ENCODE measurements around the gene DIS3L. TPM values are rescaled to one million over a fixed set of nuclear protein-coding genes. Genes with fewer than 3 reads are reported as not detected.
"Not testable (repeated sequence)": the region's sequence is repeated elsewhere in the genome, so short reads cannot be mapped to it uniquely, and the experiment has no call there.

DIS3L gene
- total and polyA plus RNA-seq, 11 donors, result 13.0 to 62.5 (median 34.1) TPM

- peaks cover 0 to 73% (median 52%) of the 10 kb centered on the region in 9 donors for H3K36me3 ChIP-seq
- no peak for ATAC-seq
- intact Hi-C loops (cut with DNase I), result no loop called here
- no peaks in the 10 kb centered on the region for H3K4me1 ChIP-seq
- H3K27me3 ChIP-seq, result no peaks in the 10 kb centered on the region
- H3K27ac ChIP-seq, result no peak overlapping the region
- no peak for TF ChIP-seq CTCF (IDR thresholded peaks at IDR 0.05)
- no peak for TF ChIP-seq POLR2A (IDR thresholded peaks at IDR 0.05)
- 93 to 97% (median 95%) methylated on average over 5 of the region's 5 CpGs for WGBS, 4 donors
- no peak for DNase-seq
- no peaks in the 10 kb centered on the region for H3K9me3 ChIP-seq
- H3K4me3 ChIP-seq, result no peak overlapping the region
Observed at GRCh38 chr15:66302489-66303278, 9.3 kb downstream of the DIS3L start.

GRCh38 chr15:66304425-66304824, 11.1 kb downstream of the DIS3L start:
- H3K4me3 ChIP-seq; intact Hi-C loops (cut with DNase I); H3K27ac ChIP-seq; H3K4me1 ChIP-seq; H3K9me3 ChIP-seq; H3K27me3 ChIP-seq; ATAC-seq; DNase-seq: not testable (repeated sequence)
- 91 to 93% (median 93%) methylated on average over 10 of the region's 10 CpGs for WGBS, 4 donors
- H3K36me3 ChIP-seq, result peaks cover 0 to 76% (median 55%) of the 10 kb centered on the region in 9 donors

DNA sequence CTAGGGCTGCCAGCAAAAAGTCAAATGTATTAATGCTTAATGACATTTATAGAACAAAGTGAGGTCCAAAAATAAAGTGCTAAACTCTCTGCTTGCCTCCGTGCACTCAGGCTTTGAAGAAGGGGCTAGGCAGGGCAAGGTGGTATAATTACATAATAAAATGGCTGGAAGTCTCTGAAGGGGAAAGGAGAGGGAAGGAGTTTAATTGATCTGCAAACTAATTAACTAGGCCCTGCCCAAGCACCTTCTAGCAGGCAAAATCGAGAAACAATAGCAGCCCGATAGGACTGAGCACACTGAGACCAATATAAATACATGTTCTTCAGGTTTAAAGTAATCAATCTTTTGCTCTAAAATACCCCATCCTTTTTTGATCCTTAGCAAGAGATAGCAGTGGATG, 13.0 kb downstream of the DIS3L start:
- WGBS, 4 donors, result 72 to 83% (median 82%) methylated on average over 3 of the region's 3 CpGs
- H3K27ac ChIP-seq, result no peak overlapping the region
- intact Hi-C loops (cut with DNase I), result no loop called here
- peaks cover 0 to 81% (median 57%) of the 10 kb centered on the region in 9 donors for H3K36me3 ChIP-seq
- no peak for ATAC-seq
- no peaks in the 10 kb centered on the region for H3K27me3 ChIP-seq
- DNase-seq, result no peak
- H3K9me3 ChIP-seq, result no peaks in the 10 kb centered on the region
- TF ChIP-seq POLR2A (IDR thresholded peaks at IDR 0.05) (no peak), CTCF (IDR thresholded peaks at IDR 0.05) (no peak)
- no peaks in the 10 kb centered on the region for H3K4me1 ChIP-seq
- no peak overlapping the region for H3K4me3 ChIP-seq

- ATAC-seq (no peak), DNase-seq (no peak)
- Histone ChIP-seq H3K4me3 (no peak overlapping the region), H3K27ac (no peak overlapping the region), H3K27me3 (no peaks in the 10 kb centered on the region), H3K4me1 (no peaks in the 10 kb centered on the region), H3K36me3 (peaks cover 0 to 86% (median 73%) of the 10 kb centered on the region in 9 donors), H3K9me3 (no peaks in the 10 kb centered on the region)
- no peak for TF ChIP-seq CTCF (IDR thresholded peaks at IDR 0.05)
- TF ChIP-seq POLR2A (IDR thresholded peaks at IDR 0.05), result no peak
- 92 to 95% (median 93%) methylated on average over 3 of the region's 3 CpGs for WGBS, 4 donors
- intact Hi-C loops (cut with DNase I), result no loop called here
Observed at GRCh38 chr15:66308531-66308930, 15.2 kb downstream of the DIS3L start.
